ENCODE data around the gene S1PR5.

The S1PR5 gene

DNA sequence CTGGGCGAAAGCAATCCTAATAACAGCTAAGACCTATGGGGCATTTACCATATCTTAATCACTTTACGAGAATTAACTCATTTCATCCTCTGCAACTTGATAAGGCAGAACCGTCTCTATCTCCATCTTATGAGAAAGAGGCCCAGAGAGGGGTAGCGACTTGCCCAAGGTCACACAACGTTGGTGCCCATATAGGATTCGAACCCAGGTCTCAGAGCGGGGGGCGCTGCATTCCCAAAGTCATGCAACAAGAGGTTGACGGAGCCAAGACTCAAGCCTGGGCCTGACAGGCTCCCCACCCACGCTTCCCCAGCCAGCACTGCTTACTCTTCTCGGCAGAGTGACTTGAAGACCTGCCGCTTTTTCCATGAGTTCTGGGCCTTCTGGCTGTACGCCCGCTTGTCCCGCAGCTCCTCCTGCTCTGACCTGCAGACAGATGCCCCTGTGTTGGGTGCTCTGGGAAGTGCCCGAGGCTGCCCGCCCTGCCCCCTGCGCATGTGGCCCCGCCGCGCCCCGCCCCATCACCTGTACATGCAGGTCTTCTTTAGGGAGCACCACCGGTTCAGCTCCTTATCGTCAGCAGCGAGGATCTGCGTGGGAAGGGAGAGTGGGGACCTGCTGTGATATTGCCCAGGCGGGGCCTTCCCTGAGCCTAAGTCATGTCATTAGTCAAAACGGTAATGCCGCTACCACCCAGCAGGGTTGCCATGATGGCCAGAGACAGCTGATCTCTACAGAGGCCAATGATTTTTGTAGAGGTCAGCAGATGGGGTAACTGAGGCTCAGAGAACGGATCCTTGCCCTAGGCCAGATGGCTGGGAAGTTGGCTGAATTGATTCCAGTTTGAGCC is 37.7 kb upstream of the S1PR5 start:
- Histone ChIP-seq H3K27me3 (ENCODE audit: low read length) (no peaks in the 10 kb centered on the region), H3K9ac (ENCODE audit: low read length) (peak overlapping the region; percentile 42; the same call in 1 of the 2 replicates), H3K27ac (ENCODE audit: low read depth, low read length) (peak overlapping the region; percentile 93), H4K20me1 (ENCODE audit: low read depth, low read length) (no peaks in the 10 kb centered on the region; the same call in 1 of the 2 replicates), H2AFZ (ENCODE audit: low read depth, low read length, severe bottlenecking) (no peak overlapping the region), H3K4me2 (ENCODE audit: low read depth, low read length, poor library complexity, severe bottlenecking) (peak overlapping the region; percentile 47), H3K9me3 (ENCODE audit: insufficient read depth, low read length) (no peaks in the 10 kb centered on the region), H3F3A (ENCODE audit: insufficient read depth) (peaks cover 36% of the 10 kb centered on the region), H3K36me3 (ENCODE audit: low read length) (peaks cover 3% of the 10 kb centered on the region; the same call in 1 of the 2 replicates), H3K4me3 (ENCODE audit: insufficient read depth, low read length, poor library complexity, severe bottlenecking) (no peak overlapping the region), H3K79me2 (ENCODE audit: insufficient read depth, low read length) (no peaks in the 10 kb centered on the region), H3K9me2 (replicated peaks; ENCODE audit: insufficient read depth, low read length) (no peaks in the 10 kb centered on the region)
- TF ChIP-seq, protein P1, sequence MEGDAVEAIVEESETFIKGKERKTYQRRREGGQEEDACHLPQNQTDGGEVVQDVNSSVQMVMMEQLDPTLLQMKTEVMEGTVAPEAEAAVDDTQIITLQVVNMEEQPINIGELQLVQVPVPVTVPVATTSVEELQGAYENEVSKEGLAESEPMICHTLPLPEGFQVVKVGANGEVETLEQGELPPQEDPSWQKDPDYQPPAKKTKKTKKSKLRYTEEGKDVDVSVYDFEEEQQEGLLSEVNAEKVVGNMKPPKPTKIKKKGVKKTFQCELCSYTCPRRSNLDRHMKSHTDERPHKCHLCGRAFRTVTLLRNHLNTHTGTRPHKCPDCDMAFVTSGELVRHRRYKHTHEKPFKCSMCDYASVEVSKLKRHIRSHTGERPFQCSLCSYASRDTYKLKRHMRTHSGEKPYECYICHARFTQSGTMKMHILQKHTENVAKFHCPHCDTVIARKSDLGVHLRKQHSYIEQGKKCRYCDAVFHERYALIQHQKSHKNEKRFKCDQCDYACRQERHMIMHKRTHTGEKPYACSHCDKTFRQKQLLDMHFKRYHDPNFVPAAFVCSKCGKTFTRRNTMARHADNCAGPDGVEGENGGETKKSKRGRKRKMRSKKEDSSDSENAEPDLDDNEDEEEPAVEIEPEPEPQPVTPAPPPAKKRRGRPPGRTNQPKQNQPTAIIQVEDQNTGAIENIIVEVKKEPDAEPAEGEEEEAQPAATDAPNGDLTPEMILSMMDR (IDR thresholded peaks at IDR 0.05; ENCODE audit: insufficient read depth, low read length, poor library complexity, severe bottlenecking), result no peak
- no peak for TF ChIP-seq EZH2phosphoT487 (conservative IDR thresholded peaks at IDR 0.05; ENCODE audit: low read length)

DNA sequence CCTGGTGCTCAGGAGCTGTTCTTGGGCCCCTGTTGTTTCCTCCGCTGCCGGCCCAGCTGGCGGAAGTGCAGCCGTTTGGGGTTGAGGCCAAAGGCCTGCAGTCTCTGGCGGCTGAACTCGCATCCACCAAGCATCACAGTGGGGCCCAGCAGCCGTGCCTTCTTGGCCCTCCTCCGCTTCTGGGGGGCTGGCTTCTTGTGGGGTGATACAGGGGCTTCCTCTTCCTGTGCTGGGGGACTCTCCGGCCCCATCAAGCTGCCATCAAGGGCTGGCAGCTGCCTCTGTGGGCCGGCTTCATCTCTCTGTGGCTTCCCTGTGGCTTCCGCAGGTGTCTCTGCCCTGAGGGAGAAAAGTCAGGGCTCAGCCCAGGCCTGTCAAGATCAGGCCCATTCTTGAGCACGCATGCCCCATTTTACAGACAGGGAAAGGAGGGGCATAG is 36.7 kb upstream of the S1PR5 start:
- Histone ChIP-seq H3F3A (ENCODE audit: insufficient read depth) (peaks cover 36% of the 10 kb centered on the region), H3K27me3 (ENCODE audit: low read length) (no peaks in the 10 kb centered on the region), H3K9me2 (replicated peaks; ENCODE audit: insufficient read depth, low read length) (no peaks in the 10 kb centered on the region), H4K20me1 (ENCODE audit: low read depth, low read length) (no peaks in the 10 kb centered on the region; the same call in 1 of the 2 replicates), H3K9me3 (ENCODE audit: insufficient read depth, low read length) (no peaks in the 10 kb centered on the region), H3K27ac (ENCODE audit: low read depth, low read length) (peak overlapping the region; percentile 93), H3K9ac (ENCODE audit: low read length) (peak overlapping the region; percentile 42), H2AFZ (ENCODE audit: low read depth, low read length, severe bottlenecking) (no peak overlapping the region), H3K36me3 (ENCODE audit: low read length) (peaks cover 3% of the 10 kb centered on the region; the same call in 1 of the 2 replicates), H3K79me2 (ENCODE audit: insufficient read depth, low read length) (no peaks in the 10 kb centered on the region), H3K4me3 (ENCODE audit: insufficient read depth, low read length, poor library complexity, severe bottlenecking) (no peak overlapping the region), H3K4me2 (ENCODE audit: low read depth, low read length, poor library complexity, severe bottlenecking) (peak overlapping the region; percentile 47)
- TF ChIP-seq EZH2phosphoT487 (conservative IDR thresholded peaks at IDR 0.05; ENCODE audit: low read length), result no peak
- TF ChIP-seq, protein P1 (IDR thresholded peaks at IDR 0.05; ENCODE audit: insufficient read depth, low read length, poor library complexity, severe bottlenecking), result no peak

DNA sequence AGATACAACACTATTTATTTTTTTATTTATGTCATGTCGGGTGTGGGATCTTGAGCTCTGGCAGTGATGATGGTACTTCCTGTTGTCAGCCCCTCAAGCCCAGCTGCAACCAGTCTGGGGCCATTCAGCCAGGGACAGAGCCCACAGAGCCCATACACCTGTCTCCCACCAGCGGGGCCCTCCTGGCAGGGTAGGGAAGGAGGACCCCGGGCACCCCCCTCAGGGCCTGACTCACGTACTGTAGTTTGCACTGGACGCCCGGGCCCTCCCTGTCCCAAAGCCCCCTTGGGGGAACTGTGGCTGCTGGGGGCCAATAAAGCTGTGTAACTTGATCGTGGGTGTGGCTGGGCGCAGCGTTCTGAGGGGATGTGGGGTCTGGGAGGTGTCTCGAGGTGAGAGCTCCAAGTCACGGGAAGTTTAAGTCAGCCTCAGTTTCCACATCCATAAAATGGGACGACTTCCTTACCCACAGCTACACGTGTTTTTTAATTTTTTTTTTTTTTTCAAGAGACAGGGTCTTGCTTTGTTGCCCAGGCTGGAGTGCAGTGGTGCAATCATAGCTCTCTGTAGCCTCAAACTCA is 35.9 kb upstream of the S1PR5 start:
- no peaks in the 10 kb centered on the region for H3K9me3 ChIP-seq (ENCODE audit: insufficient read depth, low read length)
- peaks cover 36% of the 10 kb centered on the region for H3F3A ChIP-seq (ENCODE audit: insufficient read depth)
- H3K79me2 ChIP-seq (ENCODE audit: insufficient read depth, low read length), result no peaks in the 10 kb centered on the region
- H3K4me3 ChIP-seq (ENCODE audit: insufficient read depth, low read length, poor library complexity, severe bottlenecking), result no peak overlapping the region
- H2AFZ ChIP-seq (ENCODE audit: low read depth, low read length, severe bottlenecking), result no peak overlapping the region
- H3K27ac ChIP-seq (ENCODE audit: low read depth, low read length), result peak overlapping the region; percentile 93
- H3K27me3 ChIP-seq (ENCODE audit: low read length), result no peaks in the 10 kb centered on the region
- H3K9ac ChIP-seq (ENCODE audit: low read length), result peak overlapping the region; percentile 42; the same call in 1 of the 2 replicates
- peaks cover 3% of the 10 kb centered on the region; the same call in 1 of the 2 replicates for H3K36me3 ChIP-seq (ENCODE audit: low read length)
- H4K20me1 ChIP-seq (ENCODE audit: low read depth, low read length), result no peaks in the 10 kb centered on the region; the same call in 1 of the 2 replicates
- H3K4me2 ChIP-seq (ENCODE audit: low read depth, low read length, poor library complexity, severe bottlenecking), result peak overlapping the region; percentile 47
- no peaks in the 10 kb centered on the region for H3K9me2 ChIP-seq (replicated peaks; ENCODE audit: insufficient read depth, low read length)
- TF ChIP-seq, protein P1 (IDR thresholded peaks at IDR 0.05; ENCODE audit: insufficient read depth, low read length, poor library complexity, severe bottlenecking), result no peak
- no peak for TF ChIP-seq EZH2phosphoT487 (conservative IDR thresholded peaks at IDR 0.05; ENCODE audit: low read length)

Data from SU-DHL-6 (cell line).